OCI-LY7 (cell line): ENCODE data around the gene SUPT3H.

ENCODE experiments used
- EZH2phosphoT487 ChIP-seq: fragments of 200-600 bp; sonication (generic); IDR thresholded peaks from 2 replicates; pipeline ENCODE4 v1.6.1; 2018; ENCODE audit warnings: low read depth, borderline replicate concordance, mild to moderate bottlenecking, mixed run types, antibody characterized with exemption, low read length, moderate library complexity, mixed read lengths
- TF ChIP-seq, protein P1 (sequence below): fragments of 200-600 bp; sonication (generic); conservative IDR thresholded peaks from 2 replicates; pipeline ENCODE4 v1.5.1; 2014; ENCODE audit warnings: mild to moderate bottlenecking, antibody characterized with exemption, low read length, moderate library complexity, mixed read lengths

DNA sequence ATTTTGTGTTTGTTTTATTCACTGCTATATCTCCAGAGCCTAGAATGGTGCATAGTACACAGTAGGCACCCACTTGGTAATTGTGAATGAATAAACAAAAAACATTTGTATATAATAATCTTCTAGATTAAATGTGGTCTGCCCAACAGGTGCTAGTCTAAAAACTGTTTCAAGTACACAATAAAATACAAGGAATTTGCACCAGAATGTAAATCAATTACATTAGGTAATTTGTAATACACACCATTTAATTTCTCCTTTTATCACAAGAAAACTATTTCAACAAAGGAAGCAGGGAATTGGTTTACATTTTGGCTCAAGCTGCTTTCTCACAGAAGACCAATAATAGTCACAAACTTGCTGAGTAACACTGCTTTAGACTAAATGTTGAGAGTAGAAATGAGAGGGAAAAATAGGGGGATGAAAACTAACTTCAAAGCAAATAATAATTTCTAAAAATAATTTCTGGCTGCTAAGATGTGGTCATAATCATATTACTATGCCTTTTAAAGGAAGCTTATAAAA is 27.5 kb downstream of the SUPT3H start:
- TF ChIP-seq, protein P1, sequence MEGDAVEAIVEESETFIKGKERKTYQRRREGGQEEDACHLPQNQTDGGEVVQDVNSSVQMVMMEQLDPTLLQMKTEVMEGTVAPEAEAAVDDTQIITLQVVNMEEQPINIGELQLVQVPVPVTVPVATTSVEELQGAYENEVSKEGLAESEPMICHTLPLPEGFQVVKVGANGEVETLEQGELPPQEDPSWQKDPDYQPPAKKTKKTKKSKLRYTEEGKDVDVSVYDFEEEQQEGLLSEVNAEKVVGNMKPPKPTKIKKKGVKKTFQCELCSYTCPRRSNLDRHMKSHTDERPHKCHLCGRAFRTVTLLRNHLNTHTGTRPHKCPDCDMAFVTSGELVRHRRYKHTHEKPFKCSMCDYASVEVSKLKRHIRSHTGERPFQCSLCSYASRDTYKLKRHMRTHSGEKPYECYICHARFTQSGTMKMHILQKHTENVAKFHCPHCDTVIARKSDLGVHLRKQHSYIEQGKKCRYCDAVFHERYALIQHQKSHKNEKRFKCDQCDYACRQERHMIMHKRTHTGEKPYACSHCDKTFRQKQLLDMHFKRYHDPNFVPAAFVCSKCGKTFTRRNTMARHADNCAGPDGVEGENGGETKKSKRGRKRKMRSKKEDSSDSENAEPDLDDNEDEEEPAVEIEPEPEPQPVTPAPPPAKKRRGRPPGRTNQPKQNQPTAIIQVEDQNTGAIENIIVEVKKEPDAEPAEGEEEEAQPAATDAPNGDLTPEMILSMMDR, result no peak
- TF ChIP-seq EZH2phosphoT487, result no peak
